Ishikawa (cell line): ENCODE data around the gene PLIN3.
A peak's percentile ranks its signal among the peaks of the same experiment; 100 is the strongest.

Experiments used
- CEBPB ChIP-seq: IDR thresholded peaks from 2 replicates; pipeline ENCODE4 v1.6.1; 2012
- CREB1 ChIP-seq: IDR thresholded peaks from 2 replicates; pipeline ENCODE4 v1.6.1; 2012; ENCODE audit warnings: low read depth
- EGR1 ChIP-seq: IDR thresholded peaks from 2 replicates; pipeline ENCODE4 v1.6.1; 2012
- EP300 ChIP-seq: IDR thresholded peaks from 2 replicates; pipeline ENCODE4 v1.6.1; 2012; ENCODE audit warnings: borderline replicate concordance
- FOXM1 ChIP-seq: IDR thresholded peaks from 2 replicates; pipeline ENCODE4 v1.6.1; 2012; ENCODE audit warnings: low read depth, borderline replicate concordance
- NFIC ChIP-seq: IDR thresholded peaks from 2 replicates; pipeline ENCODE4 v1.6.1; 2012
- RAD21 ChIP-seq: IDR thresholded peaks from 2 replicates; pipeline ENCODE4 v1.6.1; 2012; ENCODE audit warnings: low read depth
- TAF1 ChIP-seq: IDR thresholded peaks from 2 replicates; pipeline ENCODE4 v1.6.1; 2012; ENCODE audit warnings: low read depth, mild to moderate bottlenecking
- TCF12 ChIP-seq: IDR thresholded peaks from 2 replicates; pipeline ENCODE4 v1.6.1; 2012; ENCODE audit warnings: low read depth
- TEAD4 ChIP-seq: IDR thresholded peaks from 2 replicates; pipeline ENCODE4 v1.6.1; 2012
- YY1 ChIP-seq: IDR thresholded peaks from 2 replicates; pipeline ENCODE4 v1.6.1; 2012; ENCODE audit warnings: low read depth
- ZBTB7A ChIP-seq: IDR thresholded peaks from 2 replicates; pipeline ENCODE4 v1.6.1; 2012; ENCODE audit warnings: low read depth
- TF ChIP-seq, protein P1 (sequence below): IDR thresholded peaks from 2 replicates; pipeline ENCODE4 v1.6.1; 2012
- TF ChIP-seq, protein P2 (sequence below): IDR thresholded peaks from 2 replicates; pipeline ENCODE4 v1.6.1; 2012
- TF ChIP-seq, protein P3 (sequence below): IDR thresholded peaks from 2 replicates; pipeline ENCODE4 v1.6.1; 2012; ENCODE audit warnings: low read depth, mild to moderate bottlenecking

The PLIN3 gene

GRCh38 chr19:4871711-4872110, 4.2 kb upstream of the PLIN3 start:
- TF ChIP-seq YY1 = no peak
- TF ChIP-seq, protein P1, sequence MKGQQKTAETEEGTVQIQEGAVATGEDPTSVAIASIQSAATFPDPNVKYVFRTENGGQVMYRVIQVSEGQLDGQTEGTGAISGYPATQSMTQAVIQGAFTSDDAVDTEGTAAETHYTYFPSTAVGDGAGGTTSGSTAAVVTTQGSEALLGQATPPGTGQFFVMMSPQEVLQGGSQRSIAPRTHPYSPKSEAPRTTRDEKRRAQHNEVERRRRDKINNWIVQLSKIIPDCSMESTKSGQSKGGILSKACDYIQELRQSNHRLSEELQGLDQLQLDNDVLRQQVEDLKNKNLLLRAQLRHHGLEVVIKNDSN = no peak
- TF ChIP-seq CREB1 = no peak
- no peak for TF ChIP-seq EGR1
- TF ChIP-seq RAD21 = no peak
- TF ChIP-seq TAF1 = no peak

DNA sequence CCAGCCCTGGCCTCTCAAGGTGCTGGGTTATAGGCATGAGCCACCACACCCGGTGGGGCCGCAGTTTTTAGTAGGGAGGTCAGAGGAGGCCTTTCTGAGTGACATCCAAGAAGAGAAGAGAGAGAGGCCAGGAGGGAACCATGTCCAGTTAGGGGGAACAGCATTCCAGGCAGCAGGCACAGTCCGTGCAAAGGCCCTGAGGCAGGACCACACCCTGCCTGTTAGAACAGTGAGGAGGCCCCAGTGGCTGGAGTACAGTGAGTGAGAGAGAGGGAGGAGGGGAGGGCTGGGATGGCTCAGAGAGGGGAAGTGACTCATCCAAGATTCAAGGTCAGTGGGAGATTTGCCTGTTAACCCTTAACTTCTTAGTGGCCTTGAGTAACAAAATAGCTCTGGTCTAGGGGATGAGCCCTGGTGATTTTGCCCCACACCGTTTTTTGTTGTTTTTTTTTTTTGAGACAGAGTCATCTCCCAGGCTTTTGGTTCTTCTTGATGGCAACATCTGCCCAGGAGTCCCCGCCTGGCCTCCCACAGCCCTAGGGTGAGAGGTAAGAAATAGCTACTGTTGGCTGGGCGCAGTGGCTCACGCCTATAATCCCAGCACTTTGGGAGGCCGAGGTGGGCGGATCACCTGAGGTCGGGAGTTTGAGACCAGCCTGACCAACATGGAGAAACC, 2.7 kb upstream of the PLIN3 start:
- TF ChIP-seq, protein P1 = no peak
- TF ChIP-seq YY1 (no peak), EGR1 (no peak), TEAD4 (peak; percentile 52), TCF12 (0 out of 2 replicates have a peak, but pooled peaks have one; percentile 44), CREB1 (no peak), ZBTB7A (no peak), NFIC (0 out of 2 replicates have a peak, but pooled peaks have one; percentile 8), RAD21 (0 out of 2 replicates have a peak, but pooled peaks have one; percentile 1), CEBPB (no peak), EP300 (peak; percentile 25; the same call in 1 of the 2 replicates), TAF1 (no peak), FOXM1 (no peak)
- TF ChIP-seq, protein P2, sequence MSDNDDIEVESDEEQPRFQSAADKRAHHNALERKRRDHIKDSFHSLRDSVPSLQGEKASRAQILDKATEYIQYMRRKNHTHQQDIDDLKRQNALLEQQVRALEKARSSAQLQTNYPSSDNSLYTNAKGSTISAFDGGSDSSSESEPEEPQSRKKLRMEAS = 0 out of 2 replicates have a peak, but pooled peaks have one; percentile 35
- TF ChIP-seq, protein P3, sequence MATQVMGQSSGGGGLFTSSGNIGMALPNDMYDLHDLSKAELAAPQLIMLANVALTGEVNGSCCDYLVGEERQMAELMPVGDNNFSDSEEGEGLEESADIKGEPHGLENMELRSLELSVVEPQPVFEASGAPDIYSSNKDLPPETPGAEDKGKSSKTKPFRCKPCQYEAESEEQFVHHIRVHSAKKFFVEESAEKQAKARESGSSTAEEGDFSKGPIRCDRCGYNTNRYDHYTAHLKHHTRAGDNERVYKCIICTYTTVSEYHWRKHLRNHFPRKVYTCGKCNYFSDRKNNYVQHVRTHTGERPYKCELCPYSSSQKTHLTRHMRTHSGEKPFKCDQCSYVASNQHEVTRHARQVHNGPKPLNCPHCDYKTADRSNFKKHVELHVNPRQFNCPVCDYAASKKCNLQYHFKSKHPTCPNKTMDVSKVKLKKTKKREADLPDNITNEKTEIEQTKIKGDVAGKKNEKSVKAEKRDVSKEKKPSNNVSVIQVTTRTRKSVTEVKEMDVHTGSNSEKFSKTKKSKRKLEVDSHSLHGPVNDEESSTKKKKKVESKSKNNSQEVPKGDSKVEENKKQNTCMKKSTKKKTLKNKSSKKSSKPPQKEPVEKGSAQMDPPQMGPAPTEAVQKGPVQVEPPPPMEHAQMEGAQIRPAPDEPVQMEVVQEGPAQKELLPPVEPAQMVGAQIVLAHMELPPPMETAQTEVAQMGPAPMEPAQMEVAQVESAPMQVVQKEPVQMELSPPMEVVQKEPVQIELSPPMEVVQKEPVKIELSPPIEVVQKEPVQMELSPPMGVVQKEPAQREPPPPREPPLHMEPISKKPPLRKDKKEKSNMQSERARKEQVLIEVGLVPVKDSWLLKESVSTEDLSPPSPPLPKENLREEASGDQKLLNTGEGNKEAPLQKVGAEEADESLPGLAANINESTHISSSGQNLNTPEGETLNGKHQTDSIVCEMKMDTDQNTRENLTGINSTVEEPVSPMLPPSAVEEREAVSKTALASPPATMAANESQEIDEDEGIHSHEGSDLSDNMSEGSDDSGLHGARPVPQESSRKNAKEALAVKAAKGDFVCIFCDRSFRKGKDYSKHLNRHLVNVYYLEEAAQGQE = no peak

- TF ChIP-seq, protein P2 = no peak
These were observed 893 bp upstream of the PLIN3 start for GRCh38 chr19:4868286-4868834.

DNA sequence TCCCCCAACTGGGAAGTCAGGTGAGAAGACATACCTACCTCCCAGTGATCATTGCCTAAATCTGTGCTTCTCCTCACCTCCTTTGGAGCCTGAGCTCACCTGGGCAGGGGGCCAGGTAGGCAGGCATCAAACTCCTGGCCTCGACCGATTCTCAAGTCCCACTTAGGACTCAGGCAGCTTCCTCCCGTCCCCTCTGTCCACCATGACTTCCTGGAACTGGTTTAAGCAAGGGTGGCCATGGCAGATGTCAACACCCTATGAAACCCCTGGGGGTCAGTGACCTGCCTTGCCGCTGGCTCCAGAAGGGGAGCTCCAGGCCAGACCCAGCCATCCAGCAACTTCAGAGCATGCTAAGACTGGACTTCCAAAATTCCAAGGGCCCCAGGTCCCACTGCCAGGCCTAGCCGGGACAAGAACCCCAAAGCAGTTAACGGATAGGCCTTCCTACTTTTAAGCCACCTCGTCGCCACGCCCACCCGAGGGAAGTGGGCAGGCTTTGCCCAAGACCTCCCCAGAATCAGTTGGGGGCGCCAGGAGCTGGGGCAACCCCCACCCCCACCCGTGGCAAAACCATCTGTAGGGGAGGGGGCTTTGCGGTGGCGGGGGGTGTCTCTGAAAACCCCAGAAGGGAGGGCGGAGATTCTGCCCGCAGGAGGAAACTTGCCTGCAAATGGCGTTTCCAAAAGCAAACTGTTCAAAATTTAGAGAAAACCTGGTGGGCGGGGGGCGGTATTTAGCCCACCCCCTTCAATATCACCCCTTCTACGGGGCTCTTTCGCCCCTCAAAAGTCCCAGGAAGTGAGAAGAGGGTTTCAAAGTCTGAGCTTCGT, 657 bp downstream of the PLIN3 start:
- no peak for TF ChIP-seq TEAD4
- no peak for TF ChIP-seq EGR1
- no peak for TF ChIP-seq RAD21
- TF ChIP-seq YY1 = no peak
- no peak for TF ChIP-seq CREB1
- TF ChIP-seq FOXM1 = no peak
- TF ChIP-seq TAF1 = no peak
- TF ChIP-seq, protein P1 = no peak
- no peak for TF ChIP-seq EP300
- TF ChIP-seq, protein P2 = no peak
- TF ChIP-seq CEBPB = no peak

GRCh38 chr19:4861147-4861546, 6.3 kb downstream of the PLIN3 start:
- TF ChIP-seq EP300 (0 out of 2 replicates have a peak, but pooled peaks have one; percentile 39), ZBTB7A (0 out of 2 replicates have a peak, but pooled peaks have one; percentile 29), TCF12 (peak; percentile 71), NFIC (peak; percentile 95), TEAD4 (0 out of 2 replicates have a peak, but pooled peaks have one; percentile 3), TAF1 (no peak; the same call in 1 of the 2 replicates), CREB1 (no peak), YY1 (peak; percentile 54; the same call in 1 of the 2 replicates)
- TF ChIP-seq, protein P2 = peak; percentile 58

DNA sequence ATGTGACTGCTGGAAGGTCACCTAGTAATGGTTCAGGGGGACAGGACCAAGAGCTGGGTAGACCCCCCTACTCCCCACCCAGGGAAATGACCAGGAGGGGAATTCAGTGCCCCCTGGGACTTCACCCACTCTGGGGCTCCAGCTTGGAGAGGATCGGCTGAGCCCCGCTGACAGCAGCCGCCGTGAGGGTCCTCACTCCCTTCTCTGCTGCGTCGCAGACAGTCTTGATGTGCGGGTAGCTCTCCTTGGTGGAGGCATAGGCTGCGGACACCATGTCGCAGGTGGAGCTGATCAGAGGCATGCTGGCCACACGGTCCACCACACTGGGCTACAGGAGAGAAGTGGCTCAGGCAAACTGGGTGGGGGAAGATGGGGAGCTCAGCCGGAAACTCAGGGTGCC, 7.8 kb downstream of the PLIN3 start:
- TF ChIP-seq, protein P1 = no peak
- TF ChIP-seq NFIC (no peak), RAD21 (no peak), TAF1 (no peak)
- TF ChIP-seq, protein P3 = no peak
